HEK293T (cell line): ENCODE measurements around the gene MAP7.

Experiments
- FOXK2 ChIP-seq: fragments of 450-650 bp; IDR thresholded peaks from 2 replicates; pipeline ENCODE4 v1.6.1; 2016; ENCODE audit warnings: mild to moderate bottlenecking
- FOXM1 ChIP-seq: fragments of 450-650 bp; IDR thresholded peaks from 2 replicates; pipeline ENCODE4 v1.6.1; 2017; ENCODE audit warnings: mild to moderate bottlenecking, borderline replicate concordance
- NFRKB ChIP-seq: fragments of 450-650 bp; IDR thresholded peaks from 2 replicates; pipeline ENCODE4 v1.6.1; 2016; ENCODE audit warnings: mild to moderate bottlenecking, moderate library complexity
- SP1 ChIP-seq: fragments of 450-650 bp; IDR thresholded peaks from 2 replicates; pipeline ENCODE4 v1.6.1; 2017
- SUZ12 ChIP-seq: fragments of 450-650 bp; IDR thresholded peaks from 2 replicates; pipeline ENCODE4 v1.6.1; 2016; ENCODE audit warnings: mild to moderate bottlenecking
- TARDBP ChIP-seq: fragments of 450-650 bp; IDR thresholded peaks from 2 replicates; pipeline ENCODE4 v1.6.1; 2016

GRCh38 chr6:136582711-136583471, 32.7 kb upstream of the MAP7 start:
- no peak for TF ChIP-seq SUZ12
- TF ChIP-seq FOXK2 = no peak
- TF ChIP-seq TARDBP = no peak
- no peak for TF ChIP-seq FOXM1
- TF ChIP-seq SP1 = no peak
- TF ChIP-seq NFRKB = no peak
